SK-N-MC (cell line): ENCODE data around the gene SNX2.
"Not testable (repeated sequence)": the region's sequence is repeated elsewhere in the genome, so short reads cannot be mapped to it uniquely, and the experiment has no call there.

Experiments
- DNase-seq: peaks from one replicate; pipeline ENCODE4 v3.0.0-alpha.2; 2011; ENCODE audit warnings: low read depth, low spot score
- H3K27ac ChIP-seq: fragments of 200-600 bp; sonication (generic); 2 replicates; pipeline ENCODE4 v1.5.1; 2016; ENCODE audit warnings: mixed run types
- H3K36me3 ChIP-seq: fragments of 200-600 bp; sonication (generic); 2 replicates; pipeline ENCODE4 v1.6.1; 2017; ENCODE audit warnings: antibody characterized with exemption, low read length, mixed read lengths; ENCODE audit not compliant: insufficient read depth
- H3K4me3 ChIP-seq: fragments of 200-600 bp; sonication (generic); 2 replicates; pipeline ENCODE4 v1.5.1; 2016
- H3K9ac ChIP-seq: fragments of 200-600 bp; sonication (generic); 2 replicates; pipeline ENCODE4 v1.8.0; 2017; ENCODE audit warnings: mixed run types, mixed read lengths; ENCODE audit not compliant: insufficient read length
- H3K9me3 ChIP-seq: fragments of 200-600 bp; sonication (generic); 2 replicates; pipeline ENCODE4 v1.6.1; 2017; ENCODE audit warnings: low read depth, mild to moderate bottlenecking, antibody characterized with exemption, low read length, moderate library complexity, mixed read lengths
- EZH2 ChIP-seq: fragments of 200-600 bp; sonication (generic); IDR thresholded peaks from one replicate; pipeline ENCODE4 v1.6.1; 2017; ENCODE audit warnings: antibody characterized with exemption
- FOXP2 ChIP-seq: optimal IDR thresholded peaks from 2 replicates; pipeline ENCODE3; 2011; ENCODE audit warnings: mild to moderate bottlenecking, moderate library complexity; ENCODE audit not compliant: insufficient read depth; ENCODE audit errors: extremely low read length, control extremely low read depth
- POLR2AphosphoS5 ChIP-seq: IDR thresholded peaks from 2 replicates; pipeline ENCODE4 v1.6.1; 2012; ENCODE audit warnings: mild to moderate bottlenecking, low read depth, low read length, borderline replicate concordance

SNX2 gene

DNA sequence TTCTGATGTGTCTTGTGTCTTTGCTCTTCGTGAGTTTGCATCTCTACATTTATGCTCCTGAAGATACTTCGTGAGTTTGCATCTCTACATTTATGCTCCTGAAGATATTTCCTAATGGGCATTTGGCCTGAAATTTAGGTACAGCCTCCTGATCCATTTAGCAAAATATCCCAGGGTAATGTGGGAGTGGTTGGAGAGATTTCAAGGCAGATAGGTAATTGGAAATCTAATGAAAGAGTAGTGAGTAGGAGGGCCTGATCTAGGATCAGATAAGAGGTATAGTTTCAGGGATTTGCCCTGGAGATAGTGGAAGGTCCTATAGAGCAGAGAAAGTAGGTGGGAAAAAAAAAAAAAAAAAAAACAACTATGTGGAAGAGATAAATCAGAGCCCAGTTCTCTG lies 14.6 kb upstream of the SNX2 start:
- H3K9ac ChIP-seq, result no peak overlapping the region
- H3K36me3 ChIP-seq, result no peaks in the 10 kb centered on the region
- TF ChIP-seq EZH2 (no peak), POLR2AphosphoS5 (no peak), FOXP2 (no peak)
- H3K27ac ChIP-seq, result no peak overlapping the region
- DNase-seq, result no peak
- no peak overlapping the region for H3K4me3 ChIP-seq
- no peaks in the 10 kb centered on the region for H3K9me3 ChIP-seq

DNA sequence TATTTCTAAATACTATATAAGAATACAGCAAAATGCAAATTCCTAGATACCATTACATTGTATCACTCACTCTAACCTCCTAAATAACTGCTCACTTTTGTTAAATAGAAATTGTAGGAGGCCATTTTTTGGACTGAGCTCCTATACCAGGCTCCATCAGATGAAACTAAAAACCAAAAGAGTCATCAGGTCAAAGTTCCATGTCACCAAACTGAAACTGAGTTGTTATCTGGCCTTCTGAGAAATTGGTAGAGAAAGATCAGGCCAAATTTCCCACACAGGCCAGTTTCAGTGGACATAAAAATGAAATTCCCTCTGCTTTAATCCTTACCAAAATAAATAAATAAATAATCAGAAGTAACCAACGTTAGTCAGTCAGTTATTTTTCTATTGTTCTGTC lies 13.8 kb upstream of the SNX2 start:
- H3K27ac ChIP-seq, result no peak overlapping the region
- H3K9ac ChIP-seq, result no peak overlapping the region
- H3K9me3 ChIP-seq, result no peaks in the 10 kb centered on the region
- no peaks in the 10 kb centered on the region for H3K36me3 ChIP-seq
- H3K4me3 ChIP-seq, result no peak overlapping the region
- TF ChIP-seq EZH2 (no peak), POLR2AphosphoS5 (no peak), FOXP2 (no peak)
- DNase-seq, result no peak

- not testable (repeated sequence) for H3K27ac ChIP-seq, H3K4me3 ChIP-seq, H3K9ac ChIP-seq, H3K36me3 ChIP-seq, H3K9me3 ChIP-seq, DNase-seq
Observed at GRCh38 chr5:122761896-122762295, 13.0 kb upstream of the SNX2 start.

DNA sequence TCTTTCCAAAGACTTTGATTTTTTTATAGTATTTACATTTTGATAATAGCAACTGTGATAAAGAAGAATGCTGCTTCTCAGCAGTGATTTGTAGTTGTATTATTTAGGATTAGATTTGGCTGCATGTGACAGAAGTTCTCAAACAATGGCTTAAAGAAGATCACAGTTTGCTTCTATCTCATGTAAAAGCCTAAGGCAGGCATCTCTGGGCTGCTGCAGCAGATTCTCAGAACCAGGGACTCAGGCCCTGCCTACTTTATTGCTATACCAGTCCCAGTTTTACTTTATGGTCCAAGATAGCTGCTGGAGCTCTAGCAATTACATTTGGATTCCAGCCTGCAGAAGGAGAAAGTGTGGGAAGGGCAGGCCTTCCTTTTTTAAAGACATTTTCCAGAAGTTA lies 8.8 kb upstream of the SNX2 start:
- no peak for TF ChIP-seq FOXP2
- TF ChIP-seq POLR2AphosphoS5, result no peak
- TF ChIP-seq EZH2, result no peak
- Histone ChIP-seq H3K4me3 (no peak overlapping the region), H3K9ac (no peak overlapping the region), H3K27ac (no peak overlapping the region), H3K9me3 (no peaks in the 10 kb centered on the region), H3K36me3 (no peaks in the 10 kb centered on the region)
- DNase-seq, result no peak

DNA sequence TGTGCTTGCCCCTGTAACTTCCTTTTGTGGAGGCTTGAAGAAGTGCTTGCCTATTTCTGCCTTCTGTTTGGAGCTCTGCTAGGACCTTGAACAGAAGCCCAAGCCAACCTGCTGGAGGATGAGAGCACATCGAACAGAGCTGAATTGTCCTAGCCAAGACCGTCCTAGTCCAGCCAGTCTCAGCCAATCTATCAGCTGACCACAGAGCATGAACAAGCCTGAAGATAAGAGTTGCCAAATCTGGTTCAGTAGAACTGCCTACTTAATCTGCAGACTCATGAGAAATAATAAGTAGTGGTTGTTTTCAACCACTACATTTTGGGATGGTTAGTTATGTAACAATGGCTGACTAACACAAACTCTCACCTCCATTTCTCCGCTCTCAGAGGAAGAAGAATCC lies 4.4 kb upstream of the SNX2 start:
- H3K9ac ChIP-seq, result no peak overlapping the region
- DNase-seq, result no peak

DNA sequence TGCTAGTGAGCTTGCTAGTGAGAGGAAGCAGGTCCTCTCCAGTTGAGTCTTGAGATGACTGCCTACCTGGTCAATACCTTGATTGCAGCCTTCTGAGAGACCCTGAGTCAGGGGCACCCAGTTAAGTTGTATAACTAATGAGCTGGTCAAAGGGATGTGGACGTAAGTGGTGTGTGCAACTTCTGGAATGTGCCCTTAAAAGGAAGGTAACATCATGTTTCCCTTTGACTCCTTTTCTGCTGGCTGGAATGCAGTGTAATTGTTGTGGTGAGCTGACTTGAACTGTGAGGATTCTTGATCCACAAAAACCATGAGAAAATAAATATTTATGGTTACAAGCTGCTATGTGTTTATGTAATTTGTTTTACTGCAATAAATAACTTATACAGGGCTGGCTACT lies 2.4 kb upstream of the SNX2 start:
- no peak for TF ChIP-seq FOXP2
- Histone ChIP-seq H3K4me3 (no peak overlapping the region), H3K9me3 (no peaks in the 10 kb centered on the region), H3K9ac (no peak overlapping the region), H3K27ac (no peak overlapping the region), H3K36me3 (no peaks in the 10 kb centered on the region)
- no peak for DNase-seq

More for the DNA sequence above, 4.4 kb upstream of the SNX2 start:
- TF ChIP-seq POLR2AphosphoS5 (no peak), FOXP2 (no peak), EZH2 (no peak)
- no peaks in the 10 kb centered on the region for H3K9me3 ChIP-seq
- no peaks in the 10 kb centered on the region for H3K36me3 ChIP-seq
- H3K4me3 ChIP-seq, result no peak overlapping the region
- H3K27ac ChIP-seq, result no peak overlapping the region

DNA sequence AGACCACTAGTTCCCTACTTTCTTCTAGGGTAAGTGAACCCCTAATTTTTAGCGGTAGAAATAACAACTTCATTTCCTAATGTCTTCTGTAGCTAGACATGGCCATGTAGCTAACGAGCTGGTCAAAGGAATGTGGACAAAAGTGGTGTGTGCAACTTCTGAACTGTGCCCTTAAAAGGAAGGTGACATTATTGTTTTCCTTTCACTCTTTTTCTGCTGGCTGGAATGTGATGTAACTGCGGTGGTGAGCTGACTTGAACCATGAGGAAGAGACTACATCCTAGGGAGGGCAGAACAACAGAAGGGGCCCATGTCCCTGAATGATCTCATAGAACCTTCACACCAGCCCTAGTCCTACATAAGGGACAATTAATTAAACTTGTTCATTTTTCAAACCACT lies 1.3 kb upstream of the SNX2 start:
- Histone ChIP-seq H3K4me3 (no peak overlapping the region), H3K9ac (no peak overlapping the region), H3K36me3 (no peaks in the 10 kb centered on the region; the same call in 1 of the 2 replicates), H3K9me3 (peaks cover under 1% of the 10 kb centered on the region; the same call in 1 of the 2 replicates), H3K27ac (no peak overlapping the region)
- TF ChIP-seq FOXP2 (no peak), EZH2 (no peak), POLR2AphosphoS5 (no peak)
- no peak for DNase-seq

- H3K9ac ChIP-seq, result peak overlapping the region; percentile 47
- peak overlapping the region; percentile 80 for H3K4me3 ChIP-seq
- H3K9me3 ChIP-seq, result peaks cover 6% of the 10 kb centered on the region
- TF ChIP-seq FOXP2 (no peak), EZH2 (no peak), POLR2AphosphoS5 (no peak)
- peaks cover 6% of the 10 kb centered on the region for H3K36me3 ChIP-seq
- DNase-seq, result no peak
- no peak overlapping the region for H3K27ac ChIP-seq
Observed at GRCh38 chr5:122774519-122774860, 390 bp upstream of the SNX2 start.

DNA sequence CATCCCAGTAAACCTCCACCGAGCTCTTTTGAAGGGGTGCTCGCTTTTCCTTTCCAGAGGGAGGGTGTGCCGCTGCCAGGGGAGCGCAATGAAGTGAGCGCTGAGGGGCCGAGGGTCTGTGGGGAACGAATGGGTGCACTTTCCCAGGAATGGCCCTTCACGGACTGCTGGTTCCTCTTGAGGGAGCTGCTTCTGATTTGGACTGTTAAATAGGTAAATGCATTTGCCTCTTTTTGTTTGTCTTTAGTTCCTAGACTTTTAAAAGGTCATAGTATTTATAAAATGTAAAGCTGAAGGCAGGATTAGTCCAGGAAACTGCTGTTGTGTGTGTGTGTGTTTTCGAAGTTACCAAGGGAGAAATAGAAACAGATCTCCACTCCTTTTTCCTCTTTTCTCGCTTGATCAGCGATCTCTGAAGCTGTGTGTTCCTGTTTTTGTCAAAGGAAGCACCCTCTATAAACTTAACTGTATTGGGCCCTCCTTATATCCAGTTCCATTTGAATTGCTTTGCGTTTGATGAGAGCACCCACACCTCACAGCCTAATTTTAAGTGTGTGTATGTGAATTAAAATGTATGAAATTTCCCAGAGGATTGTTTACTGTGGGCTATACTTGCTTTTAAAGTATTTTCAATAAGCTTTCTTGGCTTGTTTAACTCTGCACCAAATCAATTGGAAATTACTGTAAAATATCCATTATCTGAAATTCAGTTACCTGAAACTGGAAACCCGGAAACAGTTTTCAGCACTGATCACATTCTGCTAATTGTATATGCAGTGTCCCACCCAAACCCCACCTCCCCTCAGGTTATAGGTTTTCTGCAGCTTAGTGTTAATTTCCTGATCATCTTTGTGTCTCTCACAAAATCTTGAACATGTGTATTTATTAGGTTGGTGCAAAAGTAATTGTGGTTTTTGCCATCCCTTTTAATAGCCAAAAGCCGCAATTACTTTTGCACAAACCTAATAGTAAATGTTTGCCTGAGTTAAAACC lies 966 bp downstream of the SNX2 start:
- H3K27ac ChIP-seq, result no peak overlapping the region
- DNase-seq, result no peak
- H3K9ac ChIP-seq, result peak overlapping the region; percentile 72
- peak overlapping the region; percentile 80 for H3K4me3 ChIP-seq
- H3K36me3 ChIP-seq, result peaks cover 6% of the 10 kb centered on the region
- TF ChIP-seq EZH2, result no peak
- no peak for TF ChIP-seq FOXP2
- no peak for TF ChIP-seq POLR2AphosphoS5
- peaks cover 6% of the 10 kb centered on the region for H3K9me3 ChIP-seq

DNA sequence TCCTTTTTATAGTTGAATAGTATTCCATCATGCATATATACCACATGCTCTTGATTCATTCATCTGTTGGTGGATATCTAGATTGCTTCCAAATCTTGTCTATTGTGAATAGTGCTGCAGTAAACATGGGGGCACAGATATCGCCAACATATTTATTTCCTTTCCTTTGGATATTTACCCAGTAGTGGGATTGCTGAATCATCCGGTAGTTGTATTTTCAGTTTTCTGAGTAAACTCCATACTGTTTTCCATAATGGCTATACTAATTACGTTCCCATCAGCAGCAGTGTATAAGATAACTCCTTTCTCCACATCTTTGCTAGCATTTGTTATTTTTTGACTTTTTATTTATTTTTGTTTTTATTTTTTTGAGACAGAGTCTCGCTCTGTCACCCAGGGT lies 3.3 kb downstream of the SNX2 start:
- Histone ChIP-seq H3K36me3 (peaks cover 13% of the 10 kb centered on the region), H3K27ac (no peak overlapping the region), H3K9ac (no peak overlapping the region), H3K4me3 (no peak overlapping the region), H3K9me3 (peaks cover 9% of the 10 kb centered on the region)
- TF ChIP-seq POLR2AphosphoS5, result no peak
- TF ChIP-seq FOXP2, result no peak
- no peak for TF ChIP-seq EZH2
- DNase-seq, result no peak
